Fibroblast of skin of scalp (primary cell): ENCODE measurements around the gene GRIN2D. TPM values are rescaled to one million over a fixed set of nuclear protein-coding genes. Genes with fewer than 3 reads are reported as not detected.

Experiments used
- DNase-seq: peaks from one replicate; pipeline ENCODE4 v3.0.0-alpha.2; 2013
- polyA plus RNA-seq, 2 experiments: library from polyadenylated mRNA; unstranded; fragments of 120-200 nt; gene quantifications; one replicate each; pipeline ENCODE4 v1.2.1, GENCODE V29; 2013; ENCODE audit not compliant: insufficient read length in 2 of 2

The GRIN2D gene
- polyA plus RNA-seq (2013, experiment 1 of 2; ENCODE audit: insufficient read length), result 2.5 TPM
- polyA plus RNA-seq (2013, experiment 2 of 2; ENCODE audit: insufficient read length), result 2.7 TPM

- peak; percentile 44 for DNase-seq
Observed at GRCh38 chr19:48393559-48394330, at the start of gene GRIN2D. Gene GRIN2D (plus strand): TSS chr19:48393668. CDS start chr19:48398393, 4,725 bp downstream.

DNA sequence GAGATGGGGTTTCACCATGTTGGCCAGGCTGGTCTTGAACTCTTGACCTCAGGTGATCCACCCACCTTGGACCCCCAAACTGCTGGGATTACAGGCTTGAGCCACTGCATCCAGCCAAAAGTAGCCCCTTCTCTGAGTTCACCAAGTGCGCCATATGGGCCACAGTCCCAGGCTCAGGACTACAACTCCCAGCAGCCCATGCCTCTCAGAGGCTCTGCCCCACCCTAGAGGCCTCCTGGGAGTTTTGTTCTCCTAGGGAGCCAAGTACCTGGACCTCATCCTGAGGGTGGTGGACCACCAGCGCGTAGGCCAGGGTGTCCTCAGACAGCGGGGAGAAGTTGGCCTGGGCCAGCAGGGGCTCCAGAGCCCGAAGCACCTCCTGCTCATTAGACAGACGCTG is 48.6 kb upstream of the GRIN2D start:
- no peak for DNase-seq

- no peak for DNase-seq
Observed at GRCh38 chr19:48346191-48346590, 47.3 kb upstream of the GRIN2D start.

DNA sequence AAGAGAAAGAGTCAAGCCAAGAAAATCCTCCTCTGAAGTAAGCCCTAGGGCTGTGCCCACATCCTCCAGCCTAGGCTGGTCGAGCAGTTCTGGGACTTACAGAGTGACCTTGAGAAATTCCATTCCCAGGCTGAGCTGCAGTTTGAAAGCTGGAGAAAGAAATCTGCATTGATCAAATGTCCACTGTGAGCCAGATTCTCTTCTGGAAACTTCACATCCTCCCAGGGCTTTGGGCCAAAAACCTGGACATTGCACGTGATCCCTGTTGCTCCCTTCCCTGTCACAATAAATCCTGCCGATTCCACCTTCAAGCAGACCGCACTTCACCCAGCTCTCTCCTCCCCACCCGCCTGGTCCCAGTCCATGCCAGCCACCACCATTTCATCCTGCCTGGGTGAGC is 45.4 kb upstream of the GRIN2D start:
- DNase-seq, result no peak

DNA sequence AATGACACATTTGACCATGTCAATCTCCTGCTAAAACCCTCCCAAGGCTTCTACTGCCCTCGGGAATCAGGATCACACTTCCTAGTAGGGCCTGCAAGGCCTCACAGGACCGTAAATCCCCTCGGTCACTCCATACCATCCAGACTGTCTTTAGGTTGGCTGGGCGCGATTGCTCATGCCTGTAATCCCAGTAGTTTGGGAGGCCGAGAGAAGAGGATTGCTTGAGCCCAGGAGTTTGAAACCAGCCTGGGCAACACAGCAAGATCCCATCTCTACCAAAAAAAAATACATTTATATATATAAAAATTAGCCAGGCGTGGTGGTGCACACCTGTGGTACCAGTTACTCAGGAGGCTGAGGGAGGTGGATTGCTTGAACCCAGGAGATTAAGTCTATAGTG is 44.7 kb upstream of the GRIN2D start:
- DNase-seq, result no peak

DNA sequence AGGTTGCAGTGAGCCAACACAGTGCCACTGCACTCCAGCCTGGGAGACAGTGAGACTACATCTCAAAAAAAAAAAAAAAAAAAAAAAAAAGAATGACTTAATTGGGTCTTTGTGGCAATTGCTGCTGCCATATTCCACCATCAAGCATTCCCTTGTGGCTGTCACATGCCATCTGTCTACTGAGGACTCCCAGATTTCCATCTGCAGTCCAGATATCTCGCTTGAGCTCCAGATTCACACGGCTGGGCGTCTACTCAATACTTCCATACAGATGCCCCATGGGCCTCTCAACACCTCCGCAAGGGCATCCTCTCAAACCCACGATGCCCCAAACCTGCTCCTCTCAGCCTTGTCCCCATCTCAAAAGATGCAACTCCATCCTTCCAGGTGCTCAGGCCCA is 42.6 kb upstream of the GRIN2D start:
- DNase-seq, result no peak

GRCh38 chr19:48351341-48351752 is 42.1 kb upstream of the GRIN2D start:
- peak; percentile 57 for DNase-seq

GRCh38 chr19:48353677-48354076 is 39.8 kb upstream of the GRIN2D start:
- peak; percentile 20 for DNase-seq

- DNase-seq, result no peak
Observed at GRCh38 chr19:48354332-48354992, 39.0 kb upstream of the GRIN2D start.

DNA sequence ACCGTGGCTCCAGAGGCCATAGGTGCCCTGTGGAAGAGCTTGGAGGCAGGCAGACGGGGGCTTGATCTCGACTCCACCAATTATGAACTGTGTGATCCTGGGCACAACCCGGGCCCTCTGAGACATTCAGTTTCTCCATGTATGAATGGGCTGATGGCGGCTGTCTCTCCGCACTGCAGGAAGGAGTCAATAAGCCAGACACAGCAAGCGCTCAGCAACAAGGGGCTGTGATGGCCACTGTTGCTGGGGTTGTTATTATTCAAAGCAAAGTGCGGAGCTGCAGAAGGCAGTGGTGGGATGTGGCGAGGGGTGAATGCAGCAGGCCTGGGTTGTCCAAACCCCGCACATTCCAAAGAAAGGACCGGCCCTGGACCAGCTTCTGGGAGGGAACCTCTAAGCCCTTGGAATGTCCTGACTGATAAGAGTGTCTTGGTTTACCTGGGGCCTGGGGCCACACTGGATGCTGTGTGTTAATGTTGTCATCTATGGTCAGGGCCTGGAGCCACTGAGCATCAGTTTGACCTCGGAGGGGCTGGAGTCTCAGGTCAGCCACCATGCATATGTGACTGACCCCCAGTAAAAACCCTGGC is 38.0 kb upstream of the GRIN2D start:
- no peak for DNase-seq

- DNase-seq, result no peak
Observed at GRCh38 chr19:48359123-48359522, 34.3 kb upstream of the GRIN2D start.

DNA sequence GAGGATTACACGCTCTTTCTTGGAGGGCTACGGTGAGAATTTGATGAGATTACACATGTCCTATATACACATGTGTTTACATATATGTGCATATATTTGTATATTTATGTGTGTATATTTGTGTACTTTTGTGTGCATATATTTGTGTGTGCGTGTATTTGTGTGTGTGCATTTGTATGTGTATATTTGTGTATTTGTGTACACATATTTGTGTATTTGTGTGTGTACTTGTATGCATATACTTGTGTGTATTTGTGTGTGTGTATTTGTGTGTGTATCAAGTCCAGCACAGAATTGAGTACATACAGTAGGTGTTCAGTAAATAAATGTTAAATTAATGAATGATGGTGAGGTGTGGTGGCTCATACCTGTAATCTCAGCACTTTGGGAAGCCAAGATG is 31.6 kb upstream of the GRIN2D start:
- no peak for DNase-seq

- DNase-seq, result peak; percentile 95
Observed at GRCh38 chr19:48362716-48363499, 30.6 kb upstream of the GRIN2D start.

DNA sequence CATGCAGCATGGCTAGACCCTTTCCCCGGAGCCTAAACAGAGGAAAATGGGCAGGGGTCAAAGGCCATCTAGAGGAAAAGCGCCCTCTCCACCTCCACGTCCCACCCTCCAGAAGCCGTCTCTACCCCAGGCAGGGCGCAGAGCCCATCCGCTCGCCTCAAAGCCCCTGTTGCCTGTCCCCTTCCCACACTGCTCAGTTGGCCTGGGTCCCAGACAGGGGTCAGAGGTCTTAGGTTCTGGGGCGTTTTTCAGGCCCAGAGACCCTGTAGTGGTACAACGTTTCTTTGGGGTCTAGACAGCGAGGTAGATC is 30.0 kb upstream of the GRIN2D start:
- DNase-seq, result no peak

- peak; percentile 100 for DNase-seq
Observed at GRCh38 chr19:48363810-48364597, 29.5 kb upstream of the GRIN2D start, which contains the start of the genes SYNGR4 and TMEM143. Gene SYNGR4 (plus strand): TSS chr19:48364367. CDS start chr19:48365843, 1,476 bp downstream. Gene TMEM143 (minus strand): TSS chr19:48363940. CDS start chr19:48363920, 20 bp downstream.

GRCh38 chr19:48364598-48365348 is 28.7 kb upstream of the GRIN2D start:
- no peak for DNase-seq

DNA sequence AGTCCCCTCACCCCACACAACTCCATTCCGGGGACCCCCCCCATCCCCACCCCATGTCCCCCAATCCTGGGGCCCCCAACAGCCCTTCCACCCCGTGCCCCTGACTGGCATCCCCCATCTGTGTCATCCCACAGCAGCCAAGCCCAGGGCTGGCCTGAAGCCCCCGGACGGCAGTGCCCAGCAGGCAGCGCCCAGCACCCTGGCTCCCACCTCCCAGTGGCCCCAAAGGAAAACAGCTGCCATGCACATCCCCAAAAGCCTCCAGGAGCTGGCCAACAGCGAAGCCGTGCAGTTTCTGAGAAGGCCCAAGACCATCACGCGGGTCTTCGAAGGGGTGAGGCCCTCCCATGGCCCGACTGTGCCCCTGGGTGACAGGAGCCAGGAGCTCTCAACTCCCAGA is 27.9 kb upstream of the GRIN2D start:
- no peak for DNase-seq

- DNase-seq, result no peak
Observed at GRCh38 chr19:48367855-48368254, 25.6 kb upstream of the GRIN2D start.

DNA sequence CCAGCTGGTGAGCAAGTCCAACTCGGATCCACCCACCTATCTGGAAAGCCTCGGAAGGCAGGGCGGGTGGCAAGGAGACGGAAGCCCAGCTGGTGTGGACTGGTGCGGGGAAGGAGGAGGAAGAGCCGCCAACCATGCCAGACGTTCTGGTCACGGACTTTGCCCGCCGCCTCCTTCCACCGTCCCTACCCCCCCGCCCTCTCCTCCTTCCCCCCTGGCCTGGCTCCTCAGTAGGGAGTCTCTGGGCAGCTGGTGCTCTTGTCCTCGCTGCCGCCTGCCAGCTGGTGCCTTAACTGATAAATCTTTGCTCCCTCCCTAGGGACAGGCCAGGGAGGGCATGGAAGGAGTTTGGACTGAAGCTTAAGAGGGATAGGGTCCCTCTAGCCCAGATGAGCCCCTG is 24.5 kb upstream of the GRIN2D start:
- DNase-seq, result no peak

DNA sequence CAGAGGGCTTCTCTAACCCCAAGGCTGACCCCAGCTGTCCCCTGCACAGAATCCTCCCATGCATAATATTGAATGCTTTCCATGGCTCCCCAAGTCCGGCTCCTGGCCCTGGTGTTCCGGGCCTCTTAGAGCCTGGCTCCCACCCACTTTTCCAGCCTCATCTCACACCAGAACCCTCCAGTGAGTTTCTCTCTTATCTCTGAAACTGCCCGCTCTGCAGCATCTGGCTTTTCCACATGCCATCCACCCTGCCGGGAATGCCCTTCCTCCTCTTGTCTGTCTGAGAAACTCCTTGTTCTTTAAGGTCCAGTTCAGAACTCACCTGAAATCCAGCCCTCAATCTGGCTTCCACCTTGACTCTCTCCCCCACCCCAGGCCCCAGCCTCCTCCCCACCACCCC is 22.5 kb upstream of the GRIN2D start:
- no peak for DNase-seq

DNA sequence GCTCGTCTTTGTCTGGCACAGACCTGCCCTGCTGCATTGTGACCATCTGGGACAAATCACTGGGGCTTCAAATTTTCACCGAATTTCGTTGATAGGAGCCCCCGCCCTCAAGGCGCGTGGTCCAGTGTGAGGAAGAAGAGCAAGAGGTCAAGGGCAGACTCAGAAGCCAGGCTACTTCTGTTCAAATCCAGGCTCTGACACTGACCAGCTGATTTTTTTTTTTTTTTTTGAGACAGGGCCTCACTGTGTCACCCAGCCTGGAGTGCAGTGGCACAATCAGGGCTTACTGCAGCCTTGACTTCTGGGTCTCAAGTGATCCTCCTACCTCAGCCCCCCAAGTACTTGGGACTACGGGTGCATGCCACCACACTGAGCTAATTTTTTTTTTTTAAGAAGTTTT is 22.1 kb upstream of the GRIN2D start:
- no peak for DNase-seq
